GM23248 (cell line): ENCODE results near the gene CENPX.

Experiments
- EZH2 ChIP-seq: fragments of 200-600 bp; sonication (generic); IDR thresholded peaks from 2 replicates; pipeline ENCODE4 v1.6.1; 2018; ENCODE audit warnings: antibody characterized with exemption, mild to moderate bottlenecking; ENCODE audit not compliant: insufficient read depth, poor library complexity, severe bottlenecking
- EZH2phosphoT487 ChIP-seq: fragments of 200-600 bp; sonication (generic); IDR thresholded peaks from 2 replicates; pipeline ENCODE4 v1.6.1; 2018; ENCODE audit warnings: antibody characterized with exemption, moderate library complexity, mild to moderate bottlenecking, low read depth; ENCODE audit not compliant: insufficient read depth

DNA sequence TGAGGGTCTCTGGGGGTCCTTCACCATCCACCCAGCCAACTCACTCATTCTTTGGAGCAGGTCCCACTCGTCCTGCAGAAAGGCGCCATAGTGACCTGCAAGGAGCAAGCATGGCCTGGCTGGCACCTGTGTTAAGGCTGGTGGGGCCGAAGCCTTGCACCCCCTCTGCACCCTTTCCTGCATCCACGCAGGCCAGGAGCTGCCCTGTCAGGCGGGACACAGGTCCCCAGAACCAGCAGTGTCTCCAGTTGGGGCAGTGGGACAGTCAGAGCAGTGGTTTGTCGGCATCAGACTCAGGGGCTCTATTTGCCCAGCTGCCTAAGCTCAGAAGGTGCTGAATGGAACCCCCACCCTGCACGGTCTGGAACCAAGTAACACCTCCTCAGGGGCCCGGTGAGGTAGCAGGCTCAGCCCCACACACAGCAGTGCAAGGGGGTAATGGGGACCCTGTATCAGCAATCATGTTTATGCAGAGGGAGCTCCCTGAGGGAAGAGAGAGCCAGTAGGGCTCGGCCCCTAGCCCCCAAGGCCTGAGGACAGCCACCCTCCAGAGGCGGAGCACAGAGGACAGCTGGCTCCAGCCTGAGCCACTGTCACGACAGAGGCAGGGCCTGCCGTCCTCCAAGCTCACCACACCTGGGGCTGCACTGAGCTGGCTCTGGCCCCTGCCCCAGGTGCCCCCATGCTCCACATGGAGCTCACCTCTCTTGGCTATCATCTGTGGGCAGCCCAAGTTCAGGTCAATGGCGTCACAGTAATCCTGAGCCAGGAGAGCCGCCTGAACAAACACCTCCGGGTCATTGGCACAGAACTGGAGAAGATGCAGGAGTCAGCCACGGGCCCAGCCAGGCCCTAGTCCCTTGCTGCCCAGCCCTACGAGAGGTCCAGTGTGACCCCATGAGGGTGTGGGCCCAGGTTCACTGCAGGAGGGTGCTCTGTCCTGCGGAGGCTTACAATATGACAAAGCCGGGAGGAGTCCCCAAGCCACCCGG is 41.0 kb upstream of the CENPX start:
- TF ChIP-seq EZH2phosphoT487 (no peak), EZH2 (no peak)
